GM12878 (cell line): ENCODE data around the gene HSPB7. TPM values are rescaled to one million over a fixed set of nuclear protein-coding genes. Genes with fewer than 3 reads are reported as not detected.

Source experiments
- MXI1 ChIP-seq: fragments of 150-350 bp; IDR thresholded peaks from 2 replicates; pipeline ENCODE4 v1.6.1; 2011; ENCODE audit warnings: low read depth, mild to moderate bottlenecking, inconsistent platforms, low read length, improper control_type of control experiment
- MYC ChIP-seq: IDR thresholded peaks from 2 replicates; pipeline ENCODE4 v1.6.1; 2011; ENCODE audit warnings: mild to moderate bottlenecking, low read length, moderate library complexity, inconsistent platforms; ENCODE audit not compliant: insufficient read depth, insufficient replicate concordance, insufficient read length, severe bottlenecking
- RAD21 ChIP-seq: IDR thresholded peaks from 2 replicates; pipeline ENCODE4 v1.6.1; 2011; ENCODE audit warnings: mild to moderate bottlenecking, low read depth, low read length, moderate library complexity; ENCODE audit not compliant: insufficient read depth
- RB1 ChIP-seq: fragments of 450-650 bp; formaldehyde crosslinking; IDR thresholded peaks from 2 replicates; pipeline ENCODE4 v1.6.1; 2017; ENCODE audit warnings: mild to moderate bottlenecking, borderline replicate concordance
- RBBP5 ChIP-seq: fragments of 200-600 bp; sonication (generic); conservative IDR thresholded peaks from 2 replicates; pipeline ENCODE4 v1.6.1; 2016
- RUNX3 ChIP-seq: IDR thresholded peaks from 2 replicates; pipeline ENCODE4 v1.6.1; 2012; ENCODE audit warnings: low read length, inconsistent platforms
- SMAD1 ChIP-seq: fragments of 450-650 bp; IDR thresholded peaks from 2 replicates; pipeline ENCODE4 v1.6.1; 2018; ENCODE audit warnings: mild to moderate bottlenecking, low read depth; ENCODE audit not compliant: partially characterized antibody
- SMAD5 ChIP-seq: IDR thresholded peaks from 2 replicates; pipeline ENCODE4 v1.6.1; 2016; ENCODE audit warnings: antibody characterized with exemption, low read depth
- SMARCA5 ChIP-seq: fragments of 450-650 bp; IDR thresholded peaks from 2 replicates; pipeline ENCODE4 v1.6.1; 2017; ENCODE audit warnings: mild to moderate bottlenecking
- SPI1 ChIP-seq: IDR thresholded peaks from 2 replicates; pipeline ENCODE4 v1.6.1; 2011; ENCODE audit warnings: low read depth, mild to moderate bottlenecking, low read length, moderate library complexity, borderline replicate concordance; ENCODE audit not compliant: insufficient read depth
- SUZ12 ChIP-seq: fragments of 200-600 bp; sonication (generic); IDR thresholded peaks from one replicate; pipeline ENCODE4 v1.6.1; 2018; ENCODE audit warnings: antibody characterized with exemption, mild to moderate bottlenecking; ENCODE audit not compliant: unreplicated experiment
- TBL1XR1 ChIP-seq: IDR thresholded peaks from 2 replicates; pipeline ENCODE4 v1.6.1; 2012; ENCODE audit warnings: low read depth, low read length, improper control_type of control experiment
- YY1 ChIP-seq: IDR thresholded peaks from 2 replicates; pipeline ENCODE4 v1.6.1; 2011; ENCODE audit warnings: low read depth, mild to moderate bottlenecking, low read length
- polyA plus RNA-seq, 11 experiments: library from polyadenylated mRNA; depleted of rRNA in 4 of 11; unstranded in 6 of 11; stranded (reverse) in 5 of 11; fragments of >200 nt; fragmentation: Nextera tagmentation in 4 of 11; fragmentation: Illumina TruSeq in 1 of 11; extraction: Ambion mirVana in 4 of 11; extraction: Trizol in 1 of 11; gene quantifications; 1 replicate in 1 of 11; 2 replicates in 10 of 11; pipeline versions ENCODE4 v1.2.1 to v1.2.3, GENCODE V29; 2011 to 2016; ENCODE audit warnings: inconsistent platforms in 2 of 11, missing spikeins in 2 of 11, low read depth in 1 of 11
- total RNA-seq, 4 experiments: library from RNA; depleted of rRNA in 3 of 4; stranded (reverse); fragments of >200 nt in 3 of 4; fragmentation: Illumina TruSeq in 1 of 4; extraction: Trizol in 1 of 4; gene quantifications; 2 replicates each; pipeline versions ENCODE4 v1.2.1 to v1.2.3, GENCODE V29; 2013 to 2021
- TF ChIP-seq, protein P1 (sequence below): IDR thresholded peaks from 2 replicates; pipeline ENCODE4 v1.6.1; 2012; ENCODE audit warnings: low read depth, low read length, improper control_type of control experiment
- TF ChIP-seq, protein P2 (sequence below): IDR thresholded peaks from 2 replicates; pipeline ENCODE4 v1.6.1; 2011; ENCODE audit warnings: low read depth, low read length, improper control_type of control experiment, borderline replicate concordance
- TF ChIP-seq, protein P3 (sequence below): fragments of 450-650 bp; IDR thresholded peaks from 2 replicates; pipeline ENCODE4 v1.6.1; 2014; ENCODE audit warnings: mild to moderate bottlenecking
- TF ChIP-seq, protein P4 (sequence below): IDR thresholded peaks from 2 replicates; pipeline ENCODE4 v1.6.1; 2011; ENCODE audit warnings: low read depth, mild to moderate bottlenecking, low read length, moderate library complexity, borderline replicate concordance; ENCODE audit errors: extremely low read depth
- TF ChIP-seq, protein P5 (sequence below): fragments of 450-650 bp; IDR thresholded peaks from 2 replicates; pipeline ENCODE4 v1.6.1; 2017; ENCODE audit warnings: low read depth, mild to moderate bottlenecking, moderate library complexity

The HSPB7 gene
- total and polyA plus RNA-seq, 10 of the 15 experiments (the other 5 are each of a cell fraction or from before 2014, with no cell fraction given) = 0.34 TPM; not detected in 9

DNA sequence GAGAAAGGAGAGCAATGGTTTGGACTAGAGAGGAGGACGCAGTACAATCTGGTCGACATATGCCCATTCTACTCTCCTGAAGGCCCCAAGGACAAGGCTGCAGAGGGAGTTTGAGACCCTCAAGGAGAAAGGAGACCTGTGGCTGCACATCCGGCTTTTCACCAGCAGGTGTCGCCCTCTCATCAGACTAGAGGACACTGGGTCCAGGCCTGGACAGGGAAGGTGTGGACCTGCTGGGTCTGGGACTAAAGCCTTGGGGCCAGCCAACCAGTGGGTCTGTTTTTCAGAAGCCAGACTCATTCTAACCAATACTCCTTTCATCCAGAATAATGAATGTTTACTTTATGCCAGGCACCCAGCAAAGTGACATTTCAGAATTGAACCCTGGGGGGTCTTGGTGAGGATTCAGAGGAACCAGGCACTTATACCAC, 8.8 kb downstream of the HSPB7 start (continued):
- TF ChIP-seq, protein P1, sequence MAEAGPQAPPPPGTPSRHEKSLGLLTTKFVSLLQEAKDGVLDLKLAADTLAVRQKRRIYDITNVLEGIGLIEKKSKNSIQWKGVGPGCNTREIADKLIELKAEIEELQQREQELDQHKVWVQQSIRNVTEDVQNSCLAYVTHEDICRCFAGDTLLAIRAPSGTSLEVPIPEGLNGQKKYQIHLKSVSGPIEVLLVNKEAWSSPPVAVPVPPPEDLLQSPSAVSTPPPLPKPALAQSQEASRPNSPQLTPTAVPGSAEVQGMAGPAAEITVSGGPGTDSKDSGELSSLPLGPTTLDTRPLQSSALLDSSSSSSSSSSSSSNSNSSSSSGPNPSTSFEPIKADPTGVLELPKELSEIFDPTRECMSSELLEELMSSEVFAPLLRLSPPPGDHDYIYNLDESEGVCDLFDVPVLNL = no peak
- TF ChIP-seq SMARCA5 (no peak), RBBP5 (no peak), MYC (no peak), TBL1XR1 (0 out of 2 replicates have a peak, but pooled peaks have one; percentile 11), SMAD1 (no peak), SMAD5 (no peak), MXI1 (no peak), RAD21 (peak; percentile 94), RB1 (no peak), SUZ12 (no peak), RUNX3 (peak; percentile 36), YY1 (0 out of 2 replicates have a peak, but pooled peaks have one; percentile 53), SPI1 (no peak)
- TF ChIP-seq, protein P2, sequence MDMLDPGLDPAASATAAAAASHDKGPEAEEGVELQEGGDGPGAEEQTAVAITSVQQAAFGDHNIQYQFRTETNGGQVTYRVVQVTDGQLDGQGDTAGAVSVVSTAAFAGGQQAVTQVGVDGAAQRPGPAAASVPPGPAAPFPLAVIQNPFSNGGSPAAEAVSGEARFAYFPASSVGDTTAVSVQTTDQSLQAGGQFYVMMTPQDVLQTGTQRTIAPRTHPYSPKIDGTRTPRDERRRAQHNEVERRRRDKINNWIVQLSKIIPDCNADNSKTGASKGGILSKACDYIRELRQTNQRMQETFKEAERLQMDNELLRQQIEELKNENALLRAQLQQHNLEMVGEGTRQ = no peak
- TF ChIP-seq, protein P3, sequence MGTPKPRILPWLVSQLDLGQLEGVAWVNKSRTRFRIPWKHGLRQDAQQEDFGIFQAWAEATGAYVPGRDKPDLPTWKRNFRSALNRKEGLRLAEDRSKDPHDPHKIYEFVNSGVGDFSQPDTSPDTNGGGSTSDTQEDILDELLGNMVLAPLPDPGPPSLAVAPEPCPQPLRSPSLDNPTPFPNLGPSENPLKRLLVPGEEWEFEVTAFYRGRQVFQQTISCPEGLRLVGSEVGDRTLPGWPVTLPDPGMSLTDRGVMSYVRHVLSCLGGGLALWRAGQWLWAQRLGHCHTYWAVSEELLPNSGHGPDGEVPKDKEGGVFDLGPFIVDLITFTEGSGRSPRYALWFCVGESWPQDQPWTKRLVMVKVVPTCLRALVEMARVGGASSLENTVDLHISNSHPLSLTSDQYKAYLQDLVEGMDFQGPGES = no peak
- TF ChIP-seq, protein P4, sequence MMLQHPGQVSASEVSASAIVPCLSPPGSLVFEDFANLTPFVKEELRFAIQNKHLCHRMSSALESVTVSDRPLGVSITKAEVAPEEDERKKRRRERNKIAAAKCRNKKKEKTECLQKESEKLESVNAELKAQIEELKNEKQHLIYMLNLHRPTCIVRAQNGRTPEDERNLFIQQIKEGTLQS = no peak
- TF ChIP-seq, protein P5, sequence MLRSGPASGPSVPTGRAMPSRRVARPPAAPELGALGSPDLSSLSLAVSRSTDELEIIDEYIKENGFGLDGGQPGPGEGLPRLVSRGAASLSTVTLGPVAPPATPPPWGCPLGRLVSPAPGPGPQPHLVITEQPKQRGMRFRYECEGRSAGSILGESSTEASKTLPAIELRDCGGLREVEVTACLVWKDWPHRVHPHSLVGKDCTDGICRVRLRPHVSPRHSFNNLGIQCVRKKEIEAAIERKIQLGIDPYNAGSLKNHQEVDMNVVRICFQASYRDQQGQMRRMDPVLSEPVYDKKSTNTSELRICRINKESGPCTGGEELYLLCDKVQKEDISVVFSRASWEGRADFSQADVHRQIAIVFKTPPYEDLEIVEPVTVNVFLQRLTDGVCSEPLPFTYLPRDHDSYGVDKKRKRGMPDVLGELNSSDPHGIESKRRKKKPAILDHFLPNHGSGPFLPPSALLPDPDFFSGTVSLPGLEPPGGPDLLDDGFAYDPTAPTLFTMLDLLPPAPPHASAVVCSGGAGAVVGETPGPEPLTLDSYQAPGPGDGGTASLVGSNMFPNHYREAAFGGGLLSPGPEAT = no peak
- TF ChIP-seq, all 136 proteins: peak for 6
